Pons (tissue), 1 donor: ENCODE measurements around the gene NLK.
"Not testable (repeated sequence)": the region's sequence is repeated elsewhere in the genome, so short reads cannot be mapped to it uniquely, and the experiment has no call there.

ENCODE experiments used
- DNase-seq: peaks from one replicate; pipeline ENCODE4 v3.0.0-alpha.2; 2016; ENCODE audit warnings: low spot score

Gene NLK

DNA sequence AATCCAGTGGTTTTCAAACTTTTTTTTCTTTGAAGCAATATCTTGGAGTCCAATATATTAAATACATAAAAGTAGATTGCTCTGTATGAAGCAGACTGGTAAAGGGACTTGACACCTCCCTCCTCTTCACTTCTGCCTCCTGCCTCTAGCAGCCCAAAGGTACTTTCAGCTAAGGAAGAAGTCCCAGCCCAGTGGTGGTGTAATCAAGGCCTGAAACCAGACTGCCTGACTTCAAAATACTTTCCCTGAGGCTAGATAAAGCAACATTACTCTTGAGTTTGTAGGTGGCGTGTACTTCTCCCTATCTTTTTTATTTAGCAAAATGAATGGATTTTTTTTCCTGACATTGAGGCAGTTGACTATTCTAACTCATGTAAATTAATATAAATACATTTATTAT is 154.2 kb downstream of the NLK start:
- DNase-seq: no peak

DNA sequence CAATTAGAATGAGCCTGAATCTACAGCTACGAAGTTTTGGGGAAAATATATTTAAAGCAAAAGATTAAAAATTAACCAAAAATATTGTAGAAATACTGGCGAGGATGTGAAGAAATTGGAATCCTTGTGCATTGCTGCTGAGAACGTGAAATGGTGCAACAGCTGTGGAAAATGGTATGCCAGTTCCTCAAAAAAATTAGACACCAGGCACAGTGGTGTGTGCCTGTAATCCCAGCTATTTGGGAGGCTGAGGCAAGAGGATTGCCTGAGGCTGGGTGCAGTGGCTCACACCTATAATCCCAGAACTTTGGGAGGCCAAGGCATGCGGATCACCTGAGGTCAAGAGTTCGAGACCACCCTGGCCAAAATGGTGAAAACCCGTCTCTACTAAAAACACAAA is 156.6 kb downstream of the NLK start:
- DNase-seq: no peak

DNA sequence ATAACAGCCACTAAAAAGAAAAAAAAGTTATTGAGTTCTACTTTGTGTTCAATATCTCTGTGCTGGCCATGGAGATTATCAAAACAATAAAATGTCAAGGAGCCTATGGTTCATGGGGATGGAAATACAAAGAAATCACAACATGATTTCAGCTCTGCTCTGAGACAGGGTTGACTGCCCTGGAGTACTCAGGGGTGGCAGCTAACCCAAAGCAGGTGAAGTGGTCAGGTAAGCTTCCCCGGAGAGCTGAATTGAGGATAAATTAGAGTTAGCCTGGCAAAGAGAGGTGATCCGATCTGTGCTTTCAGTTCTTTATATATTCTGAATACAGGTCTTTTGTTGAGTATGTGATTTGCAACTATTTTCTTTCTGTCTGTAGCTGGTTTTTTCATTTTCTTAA is 157.3 kb downstream of the NLK start:
- no peak for DNase-seq

DNA sequence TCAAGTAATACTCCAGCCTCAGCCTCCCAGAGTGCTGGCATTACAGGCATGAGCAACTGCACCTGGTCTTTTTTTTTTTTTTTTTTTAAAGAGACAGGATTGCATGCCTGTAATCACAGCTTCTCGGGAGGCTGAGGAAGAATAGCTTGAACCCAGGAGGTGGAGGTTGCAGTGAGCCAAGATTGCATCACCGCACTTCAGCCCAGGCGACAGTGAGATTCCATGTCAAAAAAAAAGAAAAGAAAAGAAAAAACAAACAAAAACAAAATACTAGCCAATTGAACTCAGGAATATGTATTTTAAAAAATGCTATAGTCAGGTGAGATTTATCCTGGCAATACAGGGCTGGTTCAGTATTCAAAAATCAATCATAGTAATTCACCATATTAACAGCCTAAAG is 158.8 kb downstream of the NLK start:
- no peak for DNase-seq

DNA sequence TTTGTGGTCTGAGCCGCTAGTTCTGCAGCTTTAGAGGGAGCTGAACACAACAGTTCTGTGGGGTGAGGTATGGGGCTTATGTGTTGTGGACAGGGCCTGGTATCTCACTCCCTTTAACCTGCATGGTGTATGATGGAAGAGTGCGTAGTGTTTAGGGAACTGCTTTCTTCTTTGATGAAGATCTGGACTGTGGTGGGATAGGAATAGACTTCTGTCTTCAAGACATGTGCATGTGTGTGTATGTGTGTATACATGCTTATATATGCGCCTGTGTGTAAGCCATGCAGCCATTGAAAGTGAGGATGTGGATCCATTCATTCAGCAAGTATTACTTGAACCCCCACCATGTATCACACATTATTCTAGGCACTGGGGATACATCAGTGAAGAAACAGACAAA is 161.8 kb downstream of the NLK start:
- DNase-seq: no peak

DNA sequence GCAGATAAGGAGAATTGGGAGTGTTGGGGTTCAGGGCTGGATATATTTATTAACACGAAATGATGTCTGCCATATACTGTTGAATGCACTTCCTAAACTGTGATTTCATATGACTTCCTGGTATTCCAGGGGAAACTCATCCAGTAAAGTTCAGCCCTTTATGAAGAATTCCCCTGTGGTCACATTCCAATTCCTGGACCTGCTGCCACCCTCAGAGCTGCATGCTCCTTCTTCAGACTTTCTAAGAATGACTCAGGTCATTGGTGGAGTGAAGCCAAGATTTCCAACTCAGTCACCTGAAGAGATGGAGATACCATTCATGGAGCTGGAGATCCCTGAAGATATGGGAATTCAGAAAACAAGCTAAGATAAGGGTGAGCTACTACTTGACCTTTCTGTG is 162.3 kb downstream of the NLK start:
- no peak for DNase-seq

DNA sequence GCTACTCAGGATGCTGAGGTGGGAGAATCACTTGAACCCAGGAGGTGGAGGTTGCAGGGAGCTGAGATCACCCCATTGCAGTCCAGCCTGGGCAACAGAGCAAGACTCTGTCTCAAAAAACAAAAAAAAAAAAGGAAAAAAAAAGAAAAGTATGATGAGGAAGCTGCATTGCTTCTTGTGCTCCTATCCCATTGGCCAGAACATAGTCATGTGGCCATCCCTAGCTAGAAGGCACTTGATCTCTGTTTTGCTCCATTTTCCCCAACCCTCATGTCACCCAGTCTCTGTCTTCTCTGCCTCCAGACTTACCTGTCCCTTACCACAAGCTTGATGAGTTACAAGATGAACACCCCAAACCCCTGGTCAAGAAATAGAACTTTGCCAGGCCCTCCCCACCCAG is 163.8 kb downstream of the NLK start:
- no peak for DNase-seq

DNA sequence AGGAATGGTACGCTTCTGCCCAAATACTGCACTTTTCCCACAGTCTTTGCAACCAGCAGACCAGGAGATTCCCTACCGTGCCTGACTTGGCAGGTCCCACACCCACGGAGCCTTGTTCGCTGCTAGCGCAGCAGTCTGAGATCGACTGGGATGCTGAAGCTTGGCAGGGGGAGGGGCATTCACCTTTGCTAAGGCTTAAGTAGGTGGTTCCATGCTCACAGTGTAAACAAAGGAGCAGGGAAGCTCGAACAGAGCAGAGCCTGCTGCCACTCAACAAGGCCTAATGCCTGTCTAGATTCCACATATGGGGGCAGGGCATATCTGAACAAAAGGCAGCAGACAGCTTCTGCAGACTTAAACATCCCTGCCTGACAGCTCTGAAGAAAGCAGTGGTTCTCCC is 169.3 kb downstream of the NLK start:
- DNase-seq: no peak

DNA sequence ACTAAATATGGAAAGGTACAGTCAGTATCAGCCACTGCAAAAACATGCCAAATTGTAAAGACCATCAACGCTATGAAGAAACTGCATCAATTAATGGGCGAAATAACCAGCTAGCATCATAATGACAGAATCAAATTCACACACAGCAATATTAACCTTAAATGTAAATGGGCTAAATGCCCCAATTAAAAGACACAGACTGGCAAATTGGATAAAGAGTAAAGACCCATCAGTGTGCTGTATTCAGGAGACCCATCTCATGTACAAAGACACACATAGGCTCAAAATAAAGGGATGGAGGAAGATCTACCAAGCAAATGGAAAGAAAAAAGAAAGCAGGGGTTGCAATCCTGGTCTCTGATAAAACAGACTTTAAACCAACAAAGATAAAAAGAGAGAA is 171.1 kb downstream of the NLK start:
- not testable (repeated sequence) for DNase-seq

DNA sequence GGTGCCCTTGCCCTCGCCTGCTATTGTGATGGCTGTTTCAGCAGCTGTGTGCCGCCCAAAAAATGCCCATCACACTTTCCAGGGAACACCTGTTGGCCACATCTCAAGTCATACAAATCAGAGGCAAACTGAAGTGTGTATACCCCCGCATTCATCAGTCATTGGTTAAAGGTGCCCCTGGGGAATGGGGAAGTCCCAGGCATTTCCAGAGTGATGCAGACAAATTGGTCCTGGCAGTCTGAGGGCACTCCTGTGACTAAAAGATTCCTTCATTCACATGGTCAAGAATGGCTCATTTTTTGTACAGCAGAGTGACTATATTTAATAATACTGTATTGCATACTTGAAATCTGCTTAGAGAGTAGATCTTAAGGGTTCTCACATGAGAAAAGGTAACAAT is 173.6 kb downstream of the NLK start:
- DNase-seq: no peak

DNA sequence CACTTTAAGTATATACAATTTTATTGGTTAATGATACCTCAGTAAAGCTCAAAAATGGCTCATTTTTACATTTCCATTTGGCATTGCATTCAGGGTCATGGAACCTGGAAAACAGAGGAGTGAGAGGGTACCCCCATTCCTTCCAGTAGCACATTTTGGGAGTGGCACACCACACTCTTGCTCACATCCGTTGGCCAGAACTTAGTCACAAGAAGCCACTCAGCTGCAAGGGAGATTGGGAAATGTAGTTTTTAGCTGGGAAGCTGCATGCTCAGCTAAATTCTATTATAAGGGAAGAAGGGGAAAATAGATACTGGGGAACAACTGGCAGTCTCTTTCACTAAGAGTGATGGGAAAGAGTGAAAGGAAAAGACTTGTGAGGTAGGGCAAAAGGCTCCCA is 174.1 kb downstream of the NLK start:
- no peak for DNase-seq

DNA sequence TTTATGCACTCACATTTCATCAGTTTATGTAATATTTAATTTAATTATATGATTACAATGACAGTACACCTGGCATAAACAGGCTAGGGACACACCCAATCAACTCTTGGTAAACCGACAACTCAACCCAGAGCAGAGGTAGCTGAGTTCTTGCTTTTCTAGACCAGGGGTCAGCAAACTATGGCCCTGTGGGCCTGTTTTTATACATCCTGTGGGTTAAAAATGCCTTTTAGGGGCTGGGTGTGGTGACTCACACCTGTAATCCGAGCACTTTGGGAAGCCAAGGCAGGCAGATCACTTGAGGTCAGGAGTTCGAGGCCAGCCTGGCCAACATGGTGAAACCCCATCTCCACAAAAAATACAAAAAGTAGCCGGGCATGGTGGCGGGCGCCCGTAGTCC is 177.3 kb downstream of the NLK start:
- DNase-seq: no peak

DNA sequence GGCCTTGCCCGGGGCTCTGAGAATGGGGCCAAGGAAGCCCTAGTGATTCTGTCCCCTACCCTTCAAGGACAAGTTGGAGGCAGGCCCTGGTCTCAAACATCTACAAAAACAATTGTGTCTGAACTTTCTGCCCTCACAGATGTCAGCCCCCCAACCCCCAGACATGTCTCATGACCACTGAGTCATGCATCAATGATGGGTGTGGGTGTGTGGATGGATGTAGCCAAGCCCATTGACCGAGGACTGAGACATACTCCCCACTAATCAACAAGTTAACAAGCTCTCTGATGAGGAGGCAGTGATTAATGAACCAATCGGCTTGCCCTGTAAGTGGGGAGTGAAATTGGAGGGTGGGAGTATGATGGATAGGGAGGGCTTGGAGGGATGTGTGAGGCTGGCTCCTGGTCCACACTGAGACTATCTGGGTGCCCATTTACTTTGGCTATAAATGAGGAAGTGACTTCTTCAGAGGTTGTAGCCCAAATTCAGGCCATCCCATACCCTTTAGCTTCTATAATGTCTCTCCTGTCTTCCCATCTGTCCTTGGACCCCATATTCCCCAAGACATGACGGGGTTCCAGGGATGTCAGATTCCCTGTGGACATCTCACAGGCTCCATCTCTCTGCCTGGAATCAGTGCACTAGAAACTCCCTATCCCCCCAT is 179.4 kb downstream of the NLK start:
- DNase-seq: no peak

DNA sequence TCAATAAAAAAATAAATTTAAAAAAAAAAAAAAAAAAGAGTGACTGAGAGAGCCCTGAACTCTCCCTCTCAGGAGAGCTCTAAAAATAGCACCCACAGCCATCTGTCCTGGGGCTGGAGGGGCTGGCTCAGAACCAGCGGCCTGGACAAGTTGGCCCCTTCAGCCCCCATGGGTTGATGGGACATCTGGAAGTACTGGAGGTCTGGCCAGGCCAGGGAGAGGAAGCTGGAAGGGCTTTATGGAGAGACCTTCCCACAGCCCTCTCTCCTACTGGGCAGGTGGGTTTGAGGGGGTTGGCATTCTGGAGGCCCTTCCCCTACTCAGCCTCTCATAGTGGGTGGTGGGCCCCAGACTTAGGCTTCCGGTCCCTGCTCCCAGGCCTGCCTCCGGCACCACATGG is 182.8 kb downstream of the NLK start:
- no peak for DNase-seq

DNA sequence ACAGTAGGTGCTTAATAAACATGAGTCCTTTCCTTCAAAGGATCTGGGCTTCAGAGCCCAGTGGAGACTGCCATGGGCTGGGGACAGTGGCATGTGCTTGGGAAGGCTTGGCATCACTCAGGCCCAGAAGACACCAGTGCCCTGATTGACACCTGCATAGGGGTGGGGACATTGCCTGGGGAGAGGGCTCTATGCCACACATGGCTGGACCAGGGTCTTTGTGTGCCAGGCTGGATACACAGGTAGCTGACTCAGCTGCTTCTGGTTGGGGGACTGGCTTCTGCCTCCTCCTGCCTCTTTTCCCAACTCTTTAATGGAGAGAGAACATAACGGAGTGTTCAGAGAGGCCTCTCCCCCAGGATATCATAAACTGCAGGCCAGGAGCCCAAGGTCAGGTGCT is 183.4 kb downstream of the NLK start:
- no peak for DNase-seq

DNA sequence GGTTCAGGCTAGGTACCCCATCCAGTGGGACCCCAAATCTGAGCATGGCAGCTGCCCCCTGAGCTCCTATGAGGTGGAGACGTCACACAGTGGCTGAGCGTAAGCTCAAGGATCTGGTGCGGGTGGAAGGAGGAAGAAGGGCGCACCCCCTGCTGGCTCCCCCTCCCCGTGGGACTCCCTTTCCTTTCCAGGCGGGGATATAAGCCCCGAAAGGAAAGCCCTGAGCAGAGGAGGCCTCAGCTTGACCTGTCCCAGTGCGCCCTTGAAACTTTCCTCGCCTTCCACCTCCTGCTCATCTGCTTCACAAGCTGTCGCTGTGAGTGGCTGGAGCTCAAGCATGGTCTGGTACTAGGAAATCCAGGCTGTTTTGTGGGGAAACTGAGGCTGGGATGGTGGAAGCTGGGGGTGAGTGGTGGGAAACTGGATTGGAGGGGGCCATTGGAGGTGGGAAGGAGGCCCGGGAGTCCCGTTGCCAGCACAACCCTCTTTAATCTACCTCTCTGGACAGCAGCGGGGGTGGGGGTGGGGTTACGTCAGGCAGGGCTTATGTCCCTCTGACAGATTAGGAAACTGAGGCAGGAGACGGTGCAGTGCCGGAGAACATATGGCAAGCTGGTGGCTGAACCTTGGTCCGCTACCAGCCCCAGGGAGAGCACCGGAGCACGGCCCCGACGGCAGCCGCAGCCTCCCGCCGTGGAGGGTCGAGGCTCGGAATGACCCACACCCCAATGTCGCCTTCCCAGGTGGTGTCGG is 184.3 kb downstream of the NLK start:
- DNase-seq: no peak

DNA sequence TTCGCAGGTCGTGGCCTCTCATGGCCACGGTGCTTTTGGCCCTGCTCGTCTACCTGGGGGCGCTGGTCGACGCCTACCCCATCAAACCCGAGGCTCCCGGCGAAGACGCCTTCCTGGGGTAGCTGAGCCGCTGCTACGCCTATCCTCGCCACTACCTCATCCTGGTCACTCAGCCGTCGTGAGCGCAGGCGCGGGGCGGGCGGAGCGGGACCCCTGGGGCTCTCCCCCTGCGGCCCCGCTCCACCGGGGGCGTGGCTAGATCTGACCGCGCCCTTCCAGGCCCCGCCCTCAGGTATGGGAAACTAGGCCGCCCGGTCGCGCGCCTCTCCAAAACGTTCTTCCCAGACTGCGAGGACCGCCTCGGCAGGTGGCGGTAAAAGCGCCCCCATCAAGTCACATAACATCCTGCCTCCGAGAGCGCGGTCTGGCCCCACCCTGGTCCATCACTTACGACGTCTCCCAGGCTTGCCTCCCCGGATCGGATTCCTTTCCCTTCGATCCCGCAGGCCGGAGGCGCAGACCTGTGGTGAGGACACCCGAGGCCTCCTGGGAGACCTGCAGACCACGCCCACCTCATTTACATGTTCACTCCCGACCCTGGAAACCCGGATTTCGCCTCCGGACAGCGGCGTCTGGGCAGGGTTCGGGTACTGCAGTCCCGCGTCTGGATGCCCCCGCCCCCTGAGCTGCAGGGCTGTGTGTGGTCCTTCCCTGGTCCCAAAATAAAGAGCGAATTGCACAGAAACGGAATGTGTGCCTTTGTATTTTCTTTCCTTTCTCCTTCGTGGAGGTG is 185.0 kb downstream of the NLK start:
- DNase-seq: no peak

DNA sequence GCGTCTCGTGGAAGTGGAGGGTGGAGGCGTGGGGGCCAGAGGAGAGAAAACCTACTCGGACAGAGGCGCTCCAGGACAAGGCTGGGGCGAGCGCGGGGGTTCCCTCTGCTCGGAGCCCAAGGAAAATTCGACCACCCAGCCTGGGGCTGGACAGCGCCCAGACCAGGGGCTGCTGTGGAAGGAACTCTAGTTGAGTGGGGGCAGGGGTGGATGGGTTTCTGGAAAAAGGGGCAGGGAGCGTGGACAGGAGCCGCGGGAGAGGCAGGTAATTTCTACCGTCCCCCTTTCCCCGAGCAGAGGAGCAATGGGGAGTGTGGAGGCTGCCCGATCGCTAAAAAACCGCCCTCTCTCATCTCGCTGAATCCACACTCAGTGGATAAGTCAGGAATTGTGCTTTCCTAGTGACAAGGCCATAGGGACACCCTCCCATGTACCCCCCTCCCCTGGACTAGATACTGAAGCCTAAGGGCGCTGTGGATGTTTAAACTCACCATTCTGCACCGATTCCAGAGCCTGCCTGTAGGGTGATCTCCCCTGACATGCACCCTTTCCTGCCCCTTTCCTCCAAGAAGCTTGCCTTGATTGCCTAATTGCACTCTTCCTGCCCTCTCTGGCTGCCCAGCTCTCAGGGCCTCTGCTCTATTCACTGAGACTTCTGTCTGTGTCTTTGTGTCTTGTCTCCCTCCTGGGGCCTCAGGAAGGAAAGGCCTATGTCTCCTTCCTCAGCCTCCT is 185.8 kb downstream of the NLK start:
- DNase-seq: no peak

DNA sequence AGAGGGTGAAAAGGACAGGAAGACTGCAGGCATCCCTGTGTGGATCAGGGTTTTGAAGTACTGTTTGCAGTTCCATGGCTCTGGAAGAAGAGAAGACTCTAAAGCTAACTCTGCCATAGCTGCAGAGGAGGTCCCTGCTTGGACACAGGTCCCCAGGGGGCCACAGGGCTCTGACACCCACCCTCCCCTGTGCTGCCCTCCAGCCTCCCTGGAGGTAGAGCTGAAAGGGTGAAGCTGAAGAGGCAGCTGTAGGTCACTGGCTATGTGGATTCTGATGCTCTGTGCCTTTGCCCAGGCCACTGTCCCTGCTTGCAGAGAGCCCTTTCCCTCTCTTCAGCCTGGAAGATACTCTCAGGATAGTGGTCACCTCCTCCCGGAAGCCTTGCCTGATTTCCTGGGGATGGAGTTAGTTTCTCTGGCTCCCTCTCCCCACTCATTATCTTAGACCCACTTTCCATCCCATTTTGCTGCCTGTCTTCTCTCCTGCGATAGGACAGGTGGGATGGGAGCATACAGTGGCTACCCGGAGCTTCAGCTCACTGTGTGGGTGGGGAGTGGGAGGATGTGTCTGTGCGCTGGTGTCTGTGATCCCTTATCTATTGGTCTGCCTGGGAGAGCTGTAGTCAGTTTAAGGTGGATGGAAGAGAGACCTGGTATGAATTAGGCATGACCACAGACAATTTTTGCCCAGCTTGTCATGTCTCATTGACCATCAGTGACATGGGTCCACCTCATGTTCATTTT is 186.7 kb downstream of the NLK start:
- DNase-seq: no peak

DNA sequence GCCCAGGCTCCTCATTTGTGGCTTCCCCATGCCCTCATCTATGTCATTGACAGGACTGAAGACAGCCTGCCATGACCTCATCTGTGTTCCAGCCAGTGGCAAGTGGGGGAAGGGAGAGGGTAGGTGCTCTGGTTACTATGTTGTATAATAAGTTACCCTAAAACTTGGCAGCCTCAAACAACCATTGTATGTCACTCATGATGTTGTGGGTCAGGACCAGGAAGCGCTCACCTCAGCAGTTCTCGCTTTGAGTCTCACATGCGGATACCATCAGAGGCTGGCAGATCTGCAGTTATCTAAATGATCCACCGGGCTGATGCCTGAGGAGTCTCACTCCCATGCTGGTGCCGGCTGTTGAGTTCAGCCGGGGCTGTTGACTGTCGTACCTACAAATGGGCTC is 187.5 kb downstream of the NLK start:
- no peak for DNase-seq

DNA sequence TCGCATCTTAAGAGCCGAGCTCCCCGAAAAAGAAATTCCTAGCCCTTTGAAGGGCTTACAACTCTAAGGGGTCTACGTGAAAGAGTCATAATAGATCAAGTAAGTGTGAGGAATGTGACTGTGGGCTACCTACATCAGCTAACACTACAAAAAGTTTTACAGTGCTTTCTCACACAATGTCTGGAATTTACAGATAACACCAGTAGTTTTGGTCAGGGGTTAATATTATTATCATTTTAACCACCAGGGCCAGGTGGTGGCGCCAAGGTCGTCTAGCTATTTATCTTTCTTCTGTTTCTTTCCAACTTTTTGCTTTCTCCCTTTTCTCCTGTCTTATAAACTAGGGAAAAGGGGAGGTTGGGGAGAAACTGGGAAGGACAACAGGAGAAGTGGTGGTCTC is 188.1 kb downstream of the NLK start:
- not testable (repeated sequence) for DNase-seq

DNA sequence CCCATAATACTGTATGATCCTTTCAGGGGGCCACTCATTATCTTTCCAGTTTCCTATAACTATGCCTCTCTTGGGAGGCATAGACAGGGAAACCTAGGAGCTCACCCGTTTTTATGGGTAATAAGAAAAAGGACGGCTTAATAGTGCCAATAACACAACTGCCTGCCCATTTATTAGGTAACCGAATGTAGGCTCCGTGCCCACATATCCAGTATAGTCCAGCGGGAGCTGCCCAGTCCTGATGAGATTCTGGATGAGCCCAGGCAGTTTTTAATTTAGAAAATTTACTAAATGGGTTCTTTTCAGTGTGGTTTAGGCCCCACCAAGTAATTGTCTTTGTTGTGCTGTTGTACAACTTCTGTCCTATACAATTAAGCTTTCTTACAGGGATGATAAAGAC is 189.1 kb downstream of the NLK start:
- not testable (repeated sequence) for DNase-seq
